AG09309 (cell line): ENCODE measurements around the gene ABLIM1.

Experiments
- DNase-seq: peaks from one replicate; pipeline ENCODE4 v3.0.0-alpha.2; 2010; ENCODE audit warnings: low read depth
- H3K4me3 ChIP-seq: 2 replicates; pipeline ENCODE4 v1.5.1; 2011; ENCODE audit warnings: mild to moderate bottlenecking, low read depth, low read length, moderate library complexity; ENCODE audit not compliant: control insufficient read depth
- CTCF ChIP-seq: IDR thresholded peaks from 2 replicates; pipeline ENCODE4 v1.5.1; 2011; ENCODE audit warnings: mild to moderate bottlenecking, low read depth, low read length, inconsistent platforms; ENCODE audit not compliant: insufficient read depth, control insufficient read depth; ENCODE audit errors: missing control alignments

Gene ABLIM1

GRCh38 chr10:114556236-114557122, 101.6 kb downstream of the ABLIM1 start:
- no peak for TF ChIP-seq CTCF
- DNase-seq, result no peak
- H3K4me3 ChIP-seq, result no peak overlapping the region

GRCh38 chr10:114553436-114553835, 104.6 kb downstream of the ABLIM1 start:
- H3K4me3 ChIP-seq, result no peak overlapping the region
- TF ChIP-seq CTCF, result no peak
- no peak for DNase-seq

DNA sequence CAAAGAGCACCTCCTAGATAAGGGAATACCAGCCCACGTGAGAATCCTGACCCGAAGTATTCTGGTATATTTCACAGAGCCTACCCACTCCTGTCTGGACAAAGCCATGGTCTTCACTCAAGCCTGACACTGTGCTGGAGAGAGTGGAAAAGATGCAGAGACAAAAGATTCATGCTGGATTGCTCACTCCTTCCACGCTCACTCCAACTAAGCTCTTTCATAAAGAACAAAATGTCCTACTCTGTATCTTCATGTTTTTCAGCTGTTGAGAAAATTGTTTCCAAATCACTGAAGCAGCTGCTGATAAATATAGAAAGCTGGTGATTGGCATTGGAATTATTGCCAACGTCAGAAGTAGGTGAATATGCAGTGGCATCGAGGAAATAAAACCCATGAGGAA, 106.0 kb downstream of the ABLIM1 start:
- H3K4me3 ChIP-seq, result no peak overlapping the region
- no peak for TF ChIP-seq CTCF
- DNase-seq, result no peak

- H3K4me3 ChIP-seq, result no peak overlapping the region
- TF ChIP-seq CTCF, result no peak
- no peak for DNase-seq
Observed at GRCh38 chr10:114551636-114551972, 106.5 kb downstream of the ABLIM1 start.

GRCh38 chr10:114550756-114551635, 107.1 kb downstream of the ABLIM1 start:
- no peak for TF ChIP-seq CTCF
- no peak overlapping the region for H3K4me3 ChIP-seq

DNA sequence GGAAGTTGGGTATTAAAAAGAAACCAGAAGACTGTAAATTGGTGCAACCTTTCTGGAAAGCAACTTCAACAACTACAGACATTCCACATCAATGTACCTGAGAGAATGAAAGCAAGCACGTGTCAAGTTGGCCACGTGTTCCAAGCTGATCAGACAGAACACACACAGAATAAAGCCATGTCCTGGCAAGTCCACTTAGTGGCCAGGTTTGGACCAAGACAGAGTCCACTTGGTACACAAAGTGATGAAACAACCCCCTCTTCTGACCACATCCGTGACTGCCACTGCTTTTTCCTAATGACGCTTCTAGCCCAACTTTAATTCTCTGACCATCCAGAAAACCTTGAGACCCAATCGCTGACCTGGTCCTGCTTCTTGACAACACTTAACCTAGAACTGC, 109.4 kb downstream of the ABLIM1 start:
- no peak overlapping the region for H3K4me3 ChIP-seq
- peak; percentile 16 for DNase-seq
- TF ChIP-seq CTCF, result peak; percentile 62

More at GRCh38 chr10:114550756-114551635, 107.1 kb downstream of the ABLIM1 start:
- peak; percentile 4 for DNase-seq
